PC-9 (cell line): ENCODE measurements around the gene BTNL8.

ENCODE experiments used
- CTCF ChIP-seq: fragments of 200-600 bp; sonication (generic); conservative IDR thresholded peaks from 2 replicates; pipeline ENCODE4 v1.6.1; 2017; ENCODE audit warnings: mixed run types, antibody characterized with exemption, mild to moderate bottlenecking, moderate library complexity
- EZH2 ChIP-seq: fragments of 200-600 bp; sonication (generic); IDR thresholded peaks from 2 replicates; pipeline ENCODE4 v1.8.0; 2017; ENCODE audit warnings: antibody characterized with exemption, low read depth

DNA sequence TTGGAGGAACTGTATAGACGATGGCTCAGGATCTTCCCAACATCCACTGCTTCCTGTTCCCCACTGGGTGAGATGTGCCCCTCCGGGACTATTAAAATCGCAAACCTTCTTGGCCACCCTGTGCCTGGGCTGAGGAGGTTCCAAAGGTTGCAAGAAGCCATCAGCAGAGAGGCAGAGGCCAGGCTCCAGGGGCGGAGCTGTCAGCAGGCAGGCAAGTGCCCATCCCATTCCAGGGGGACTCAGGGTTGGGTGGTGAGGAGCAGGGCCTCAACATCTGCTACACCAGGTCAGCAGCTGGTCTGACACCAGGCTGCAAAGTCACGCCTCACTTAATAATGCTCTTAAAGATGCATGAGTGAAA lies 91.9 kb downstream of the BTNL8 start:
- TF ChIP-seq CTCF (no peak), EZH2 (no peak)
